ENCODE data around the gene GNB1L. TPM values are rescaled to one million over a fixed set of nuclear protein-coding genes. Genes with fewer than 3 reads are reported as not detected.
A peak's percentile ranks its signal among the peaks of the same experiment; 100 is the strongest.

Gene GNB1L
- total and polyA plus RNA-seq, 2 of the 13 experiments (the other 11 are each of a cell fraction or from before 2014, with no cell fraction given): 2.5 to 7.4 TPM

DNA sequence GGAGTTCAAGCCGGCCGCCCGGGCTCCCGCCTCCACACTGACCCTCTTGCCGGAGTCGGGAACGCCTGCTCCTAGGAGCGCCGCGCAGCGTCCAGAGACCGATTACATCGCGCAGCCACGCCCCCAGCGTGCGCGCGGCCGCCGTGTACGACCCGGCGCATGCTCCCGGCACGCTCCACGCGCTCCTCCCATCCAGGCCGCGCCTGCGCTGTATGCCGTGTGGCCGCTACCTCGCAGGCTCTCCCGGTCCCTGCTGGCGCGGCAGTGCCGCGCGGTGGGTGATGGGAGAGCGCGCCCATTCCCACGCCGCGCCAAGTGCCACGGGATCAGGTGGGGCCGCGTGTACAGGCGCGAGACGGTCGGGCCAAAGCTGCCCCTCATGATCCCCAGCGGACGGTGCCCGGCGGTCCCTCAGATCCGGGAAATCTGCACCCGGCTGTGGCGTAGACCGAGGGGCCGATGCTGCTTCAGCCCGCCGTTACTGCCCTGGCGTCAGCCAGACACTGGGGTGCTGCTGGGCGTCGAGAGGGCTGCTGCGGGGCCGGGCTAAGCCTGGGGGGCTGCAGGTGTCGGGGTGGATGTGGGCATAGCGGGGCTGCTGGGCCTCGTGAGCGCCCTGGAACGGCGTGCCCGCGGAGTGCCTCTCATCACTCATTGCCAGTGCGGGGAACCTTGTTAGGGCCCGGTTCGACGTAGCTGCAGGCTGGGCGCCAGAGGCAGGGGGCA, at the start of gene GNB1L, which contains the start of gene RTL10 (continued):
- TF ChIP-seq, protein P1, sequence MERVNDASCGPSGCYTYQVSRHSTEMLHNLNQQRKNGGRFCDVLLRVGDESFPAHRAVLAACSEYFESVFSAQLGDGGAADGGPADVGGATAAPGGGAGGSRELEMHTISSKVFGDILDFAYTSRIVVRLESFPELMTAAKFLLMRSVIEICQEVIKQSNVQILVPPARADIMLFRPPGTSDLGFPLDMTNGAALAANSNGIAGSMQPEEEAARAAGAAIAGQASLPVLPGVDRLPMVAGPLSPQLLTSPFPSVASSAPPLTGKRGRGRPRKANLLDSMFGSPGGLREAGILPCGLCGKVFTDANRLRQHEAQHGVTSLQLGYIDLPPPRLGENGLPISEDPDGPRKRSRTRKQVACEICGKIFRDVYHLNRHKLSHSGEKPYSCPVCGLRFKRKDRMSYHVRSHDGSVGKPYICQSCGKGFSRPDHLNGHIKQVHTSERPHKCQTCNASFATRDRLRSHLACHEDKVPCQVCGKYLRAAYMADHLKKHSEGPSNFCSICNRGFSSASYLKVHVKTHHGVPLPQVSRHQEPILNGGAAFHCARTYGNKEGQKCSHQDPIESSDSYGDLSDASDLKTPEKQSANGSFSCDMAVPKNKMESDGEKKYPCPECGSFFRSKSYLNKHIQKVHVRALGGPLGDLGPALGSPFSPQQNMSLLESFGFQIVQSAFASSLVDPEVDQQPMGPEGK (CRISPR knock-in tag; IDR thresholded peaks at IDR 0.05): no peak; the same call in 1 of the 2 replicates
- TF ChIP-seq, protein P2, sequence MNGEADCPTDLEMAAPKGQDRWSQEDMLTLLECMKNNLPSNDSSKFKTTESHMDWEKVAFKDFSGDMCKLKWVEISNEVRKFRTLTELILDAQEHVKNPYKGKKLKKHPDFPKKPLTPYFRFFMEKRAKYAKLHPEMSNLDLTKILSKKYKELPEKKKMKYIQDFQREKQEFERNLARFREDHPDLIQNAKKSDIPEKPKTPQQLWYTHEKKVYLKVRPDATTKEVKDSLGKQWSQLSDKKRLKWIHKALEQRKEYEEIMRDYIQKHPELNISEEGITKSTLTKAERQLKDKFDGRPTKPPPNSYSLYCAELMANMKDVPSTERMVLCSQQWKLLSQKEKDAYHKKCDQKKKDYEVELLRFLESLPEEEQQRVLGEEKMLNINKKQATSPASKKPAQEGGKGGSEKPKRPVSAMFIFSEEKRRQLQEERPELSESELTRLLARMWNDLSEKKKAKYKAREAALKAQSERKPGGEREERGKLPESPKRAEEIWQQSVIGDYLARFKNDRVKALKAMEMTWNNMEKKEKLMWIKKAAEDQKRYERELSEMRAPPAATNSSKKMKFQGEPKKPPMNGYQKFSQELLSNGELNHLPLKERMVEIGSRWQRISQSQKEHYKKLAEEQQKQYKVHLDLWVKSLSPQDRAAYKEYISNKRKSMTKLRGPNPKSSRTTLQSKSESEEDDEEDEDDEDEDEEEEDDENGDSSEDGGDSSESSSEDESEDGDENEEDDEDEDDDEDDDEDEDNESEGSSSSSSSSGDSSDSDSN (CRISPR knock-in tag; IDR thresholded peaks at IDR 0.05): peak; percentile 53; the same call in 1 of the 2 replicates
- TF ChIP-seq ZKSCAN5 (CRISPR knock-in tag; IDR thresholded peaks at IDR 0.05): 0 out of 2 replicates have a peak, but pooled peaks have one; percentile 51
- TF ChIP-seq ZSCAN31 (CRISPR knock-in tag; IDR thresholded peaks at IDR 0.05; ENCODE audit: low read depth): no peak
- TF ChIP-seq, protein P3, sequence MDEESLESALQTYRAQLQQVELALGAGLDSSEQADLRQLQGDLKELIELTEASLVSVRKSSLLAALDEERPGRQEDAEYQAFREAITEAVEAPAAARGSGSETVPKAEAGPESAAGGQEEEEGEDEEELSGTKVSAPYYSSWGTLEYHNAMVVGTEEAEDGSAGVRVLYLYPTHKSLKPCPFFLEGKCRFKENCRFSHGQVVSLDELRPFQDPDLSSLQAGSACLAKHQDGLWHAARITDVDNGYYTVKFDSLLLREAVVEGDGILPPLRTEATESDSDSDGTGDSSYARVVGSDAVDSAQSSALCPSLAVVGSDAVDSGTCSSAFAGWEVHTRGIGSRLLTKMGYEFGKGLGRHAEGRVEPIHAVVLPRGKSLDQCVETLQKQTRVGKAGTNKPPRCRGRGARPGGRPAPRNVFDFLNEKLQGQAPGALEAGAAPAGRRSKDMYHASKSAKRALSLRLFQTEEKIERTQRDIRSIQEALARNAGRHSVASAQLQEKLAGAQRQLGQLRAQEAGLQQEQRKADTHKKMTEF (CRISPR knock-in tag; IDR thresholded peaks at IDR 0.05): peak; percentile 59
- TF ChIP-seq, protein P4, sequence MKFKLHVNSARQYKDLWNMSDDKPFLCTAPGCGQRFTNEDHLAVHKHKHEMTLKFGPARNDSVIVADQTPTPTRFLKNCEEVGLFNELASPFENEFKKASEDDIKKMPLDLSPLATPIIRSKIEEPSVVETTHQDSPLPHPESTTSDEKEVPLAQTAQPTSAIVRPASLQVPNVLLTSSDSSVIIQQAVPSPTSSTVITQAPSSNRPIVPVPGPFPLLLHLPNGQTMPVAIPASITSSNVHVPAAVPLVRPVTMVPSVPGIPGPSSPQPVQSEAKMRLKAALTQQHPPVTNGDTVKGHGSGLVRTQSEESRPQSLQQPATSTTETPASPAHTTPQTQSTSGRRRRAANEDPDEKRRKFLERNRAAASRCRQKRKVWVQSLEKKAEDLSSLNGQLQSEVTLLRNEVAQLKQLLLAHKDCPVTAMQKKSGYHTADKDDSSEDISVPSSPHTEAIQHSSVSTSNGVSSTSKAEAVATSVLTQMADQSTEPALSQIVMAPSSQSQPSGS (CRISPR knock-in tag; IDR thresholded peaks at IDR 0.05): peak; percentile 55; the same call in 1 of the 2 replicates
- peak; percentile 86 for TF ChIP-seq REPIN1 (CRISPR knock-in tag; IDR thresholded peaks at IDR 0.05; ENCODE audit: borderline replicate concordance, low read depth)
- TF ChIP-seq PPARG (CRISPR knock-in tag; conservative IDR thresholded peaks at IDR 0.05): no peak; the same call in 1 of the 2 replicates
- TF ChIP-seq, protein P5, sequence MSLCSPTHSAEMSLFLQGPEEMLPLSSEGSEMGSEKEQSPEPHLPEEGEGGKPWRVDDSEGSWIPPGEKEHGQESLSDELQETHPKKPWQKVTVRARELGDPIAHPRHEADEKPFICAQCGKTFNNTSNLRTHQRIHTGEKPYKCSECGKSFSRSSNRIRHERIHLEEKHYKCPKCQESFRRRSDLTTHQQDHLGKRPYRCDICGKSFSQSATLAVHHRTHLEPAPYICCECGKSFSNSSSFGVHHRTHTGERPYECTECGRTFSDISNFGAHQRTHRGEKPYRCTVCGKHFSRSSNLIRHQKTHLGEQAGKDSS (CRISPR knock-in tag; IDR thresholded peaks at IDR 0.05; ENCODE audit: borderline replicate concordance, low read depth): peak; percentile 88; the same call in 1 of the 2 replicates
- TF ChIP-seq, protein P6, sequence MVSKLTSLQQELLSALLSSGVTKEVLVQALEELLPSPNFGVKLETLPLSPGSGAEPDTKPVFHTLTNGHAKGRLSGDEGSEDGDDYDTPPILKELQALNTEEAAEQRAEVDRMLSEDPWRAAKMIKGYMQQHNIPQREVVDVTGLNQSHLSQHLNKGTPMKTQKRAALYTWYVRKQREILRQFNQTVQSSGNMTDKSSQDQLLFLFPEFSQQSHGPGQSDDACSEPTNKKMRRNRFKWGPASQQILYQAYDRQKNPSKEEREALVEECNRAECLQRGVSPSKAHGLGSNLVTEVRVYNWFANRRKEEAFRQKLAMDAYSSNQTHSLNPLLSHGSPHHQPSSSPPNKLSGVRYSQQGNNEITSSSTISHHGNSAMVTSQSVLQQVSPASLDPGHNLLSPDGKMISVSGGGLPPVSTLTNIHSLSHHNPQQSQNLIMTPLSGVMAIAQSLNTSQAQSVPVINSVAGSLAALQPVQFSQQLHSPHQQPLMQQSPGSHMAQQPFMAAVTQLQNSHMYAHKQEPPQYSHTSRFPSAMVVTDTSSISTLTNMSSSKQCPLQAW (CRISPR knock-in tag; IDR thresholded peaks at IDR 0.05): peak; percentile 75
- TF ChIP-seq, protein P7, sequence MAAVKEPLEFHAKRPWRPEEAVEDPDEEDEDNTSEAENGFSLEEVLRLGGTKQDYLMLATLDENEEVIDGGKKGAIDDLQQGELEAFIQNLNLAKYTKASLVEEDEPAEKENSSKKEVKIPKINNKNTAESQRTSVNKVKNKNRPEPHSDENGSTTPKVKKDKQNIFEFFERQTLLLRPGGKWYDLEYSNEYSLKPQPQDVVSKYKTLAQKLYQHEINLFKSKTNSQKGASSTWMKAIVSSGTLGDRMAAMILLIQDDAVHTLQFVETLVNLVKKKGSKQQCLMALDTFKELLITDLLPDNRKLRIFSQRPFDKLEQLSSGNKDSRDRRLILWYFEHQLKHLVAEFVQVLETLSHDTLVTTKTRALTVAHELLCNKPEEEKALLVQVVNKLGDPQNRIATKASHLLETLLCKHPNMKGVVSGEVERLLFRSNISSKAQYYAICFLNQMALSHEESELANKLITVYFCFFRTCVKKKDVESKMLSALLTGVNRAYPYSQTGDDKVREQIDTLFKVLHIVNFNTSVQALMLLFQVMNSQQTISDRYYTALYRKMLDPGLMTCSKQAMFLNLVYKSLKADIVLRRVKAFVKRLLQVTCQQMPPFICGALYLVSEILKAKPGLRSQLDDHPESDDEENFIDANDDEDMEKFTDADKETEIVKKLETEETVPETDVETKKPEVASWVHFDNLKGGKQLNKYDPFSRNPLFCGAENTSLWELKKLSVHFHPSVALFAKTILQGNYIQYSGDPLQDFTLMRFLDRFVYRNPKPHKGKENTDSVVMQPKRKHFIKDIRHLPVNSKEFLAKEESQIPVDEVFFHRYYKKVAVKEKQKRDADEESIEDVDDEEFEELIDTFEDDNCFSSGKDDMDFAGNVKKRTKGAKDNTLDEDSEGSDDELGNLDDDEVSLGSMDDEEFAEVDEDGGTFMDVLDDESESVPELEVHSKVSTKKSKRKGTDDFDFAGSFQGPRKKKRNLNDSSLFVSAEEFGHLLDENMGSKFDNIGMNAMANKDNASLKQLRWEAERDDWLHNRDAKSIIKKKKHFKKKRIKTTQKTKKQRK (IDR thresholded peaks at IDR 0.05; ENCODE audit: low read length): no peak
- TF ChIP-seq HMG20B (CRISPR knock-in tag; conservative IDR thresholded peaks at IDR 0.05): 0 out of 2 replicates have a peak, but pooled peaks have one; percentile 14

All from HepG2 (cell line).